ENCODE results near the gene ZNF500. TPM values are rescaled to one million over a fixed set of nuclear protein-coding genes. Genes with fewer than 3 reads are reported as not detected.
"Not testable (repeated sequence)": the region's sequence is repeated elsewhere in the genome, so short reads cannot be mapped to it uniquely, and the experiment has no call there.

The ZNF500 gene
- total RNA-seq, 1 experiment from 2014 or later = 29.2 TPM

GRCh38 chr16:4785758-4786433 is 18.9 kb upstream of the ZNF500 start:
- Histone ChIP-seq H3K27me3 (ENCODE audit: insufficient read depth, low read depth) (no peaks in the 10 kb centered on the region), H4K20me1 (ENCODE audit: insufficient read depth) (no peaks in the 10 kb centered on the region), H3K4me3 (no peak overlapping the region), H2AFZ (no peak overlapping the region), H3K9me2 (ENCODE audit: insufficient read depth) (no peaks in the 10 kb centered on the region), H3K4me2 (no peak overlapping the region), H3F3A (ENCODE audit: insufficient read depth, low read depth) (peaks cover 14% of the 10 kb centered on the region; the same call in 1 of the 2 replicates), H3K4me1 (replicated peaks; ENCODE audit: insufficient read depth) (peaks cover 32% of the 10 kb centered on the region), H3K79me2 (ENCODE audit: low read depth) (no peaks in the 10 kb centered on the region), H3K36me3 (ENCODE audit: low read depth) (no peaks in the 10 kb centered on the region), H3K27ac (no peak overlapping the region), H3K9me3 (ENCODE audit: insufficient read depth, low read depth) (no peaks in the 10 kb centered on the region)
- no peak for DNase-seq
- CTCF ChIA-PET = interaction anchor here (0.7 kb wide), 1 partner anchor 98 kb away, joined by 4 read pairs; no protein-coding TSS in a partner anchor
- TF ChIP-seq EZH2 (IDR thresholded peaks at IDR 0.05; ENCODE audit: low read depth) (no peak), CTCF (conservative IDR thresholded peaks at IDR 0.05) (no peak)
- intact Hi-C loops (cut with micrococcal nuclease; ENCODE audit: unreplicated experiment) = no loop called here
- BruUV-seq (replicated peaks) = no TSS peak
- POLR2A ChIA-PET (ENCODE audit: unreplicated experiment) = interaction anchor here (0.8 kb wide), 1 partner anchor 92 kb away, joined by 14 read pairs; no protein-coding TSS in a partner anchor

- H4K20me1 ChIP-seq (ENCODE audit: insufficient read depth); POLR2A ChIA-PET (ENCODE audit: unreplicated experiment); CTCF ChIA-PET; H3K79me2 ChIP-seq (ENCODE audit: low read depth); H3F3A ChIP-seq (ENCODE audit: insufficient read depth, low read depth); BruUV-seq (replicated peaks); DNase-seq; H3K36me3 ChIP-seq (ENCODE audit: low read depth); H3K4me2 ChIP-seq; H3K9me3 ChIP-seq (ENCODE audit: insufficient read depth, low read depth); H2AFZ ChIP-seq; H3K27me3 ChIP-seq (ENCODE audit: insufficient read depth, low read depth); intact Hi-C loops (cut with micrococcal nuclease; ENCODE audit: unreplicated experiment); H3K9me2 ChIP-seq (ENCODE audit: insufficient read depth); H3K4me3 ChIP-seq; H3K27ac ChIP-seq: not testable (repeated sequence)
- H3K4me1 ChIP-seq (replicated peaks; ENCODE audit: insufficient read depth) = peaks cover 18% of the 10 kb centered on the region
Measured at GRCh38 chr16:4784444-4784987, 17.6 kb upstream of the ZNF500 start.

GRCh38 chr16:4783951-4784336 is 17.0 kb upstream of the ZNF500 start:
- no peak for DNase-seq
- no TSS peak for BruUV-seq (replicated peaks)

More at GRCh38 chr16:4783951-4784336, 17.0 kb upstream of the ZNF500 start:
- Histone ChIP-seq H2AFZ (no peak overlapping the region), H3K4me1 (replicated peaks; ENCODE audit: insufficient read depth) (peaks cover 14% of the 10 kb centered on the region), H3F3A (ENCODE audit: insufficient read depth, low read depth) (no peaks in the 10 kb centered on the region), H3K27me3 (ENCODE audit: insufficient read depth, low read depth) (no peaks in the 10 kb centered on the region), H3K36me3 (ENCODE audit: low read depth) (no peaks in the 10 kb centered on the region), H3K27ac (no peak overlapping the region), H4K20me1 (ENCODE audit: insufficient read depth) (no peaks in the 10 kb centered on the region), H3K4me2 (no peak overlapping the region), H3K9me3 (ENCODE audit: insufficient read depth, low read depth) (no peaks in the 10 kb centered on the region), H3K9me2 (ENCODE audit: insufficient read depth) (no peaks in the 10 kb centered on the region), H3K4me3 (no peak overlapping the region), H3K79me2 (ENCODE audit: low read depth) (no peaks in the 10 kb centered on the region)
- no peak for TF ChIP-seq EZH2 (IDR thresholded peaks at IDR 0.05; ENCODE audit: low read depth)
- no peak for TF ChIP-seq CTCF (conservative IDR thresholded peaks at IDR 0.05)
- ChIA-PET CTCF (no interaction called here), POLR2A (ENCODE audit: unreplicated experiment) (no interaction called here)
- intact Hi-C loops (cut with micrococcal nuclease; ENCODE audit: unreplicated experiment) = no loop called here
